ENCODE data around the gene RAPGEF1.

RAPGEF1 gene

DNA sequence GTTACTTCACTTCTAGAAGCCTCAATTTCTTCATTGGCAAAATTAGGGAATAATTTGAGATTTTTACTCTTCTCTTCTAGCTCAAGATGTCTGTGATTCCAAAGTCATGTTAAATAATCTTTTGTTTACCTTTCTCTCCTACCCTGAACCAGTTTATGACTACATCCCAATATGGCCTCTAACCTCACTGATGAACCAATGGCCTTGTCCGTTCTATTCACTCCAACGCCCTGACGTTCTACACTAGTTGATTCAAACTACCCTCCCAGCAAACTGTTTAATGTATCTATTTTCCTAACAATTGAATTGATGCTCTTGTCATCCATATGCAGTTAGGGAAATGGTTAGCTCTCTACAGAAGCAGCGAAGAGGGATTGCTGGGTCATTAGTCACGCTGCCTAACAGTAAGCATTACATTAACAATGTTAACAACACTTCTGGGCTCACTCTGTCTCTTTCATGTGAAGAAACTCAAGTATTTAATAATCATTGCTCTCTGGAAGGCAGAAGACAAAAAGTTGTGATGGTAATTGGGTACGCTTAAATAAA, 38.0 kb downstream of the RAPGEF1 start:
- H3K4me3 ChIP-seq (ENCODE audit: low read depth, low read length), result no peak overlapping the region
- no peak for TF ChIP-seq MYC (IDR thresholded peaks at IDR 0.05; ENCODE audit: low read depth, low read length)
- no peak for TF ChIP-seq POLR2A (IDR thresholded peaks at IDR 0.05; ENCODE audit: extremely low read depth, insufficient read length)
- TF ChIP-seq MAX (IDR thresholded peaks at IDR 0.05; ENCODE audit: low read depth, low read length), result no peak
- no peak for TF ChIP-seq CTCF (IDR thresholded peaks at IDR 0.05; ENCODE audit: low read depth, low read length)
- no peak for DNase-seq (ENCODE audit: low read depth)

DNA sequence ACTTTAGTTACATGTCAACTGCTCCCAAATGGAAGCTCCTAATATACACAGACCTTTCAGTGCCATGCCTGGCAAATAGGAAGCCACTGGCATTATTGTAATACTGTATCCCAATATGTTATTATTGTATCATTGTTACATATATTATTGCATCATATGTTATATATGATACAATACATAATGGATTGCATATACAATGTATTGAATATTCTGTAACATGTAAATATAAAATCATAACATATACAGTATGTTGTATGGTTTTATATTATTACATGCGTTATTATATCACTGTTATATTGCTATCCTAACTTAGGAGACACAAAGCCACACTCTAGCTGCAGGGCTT, 38.5 kb downstream of the RAPGEF1 start:
- no peak for DNase-seq (ENCODE audit: low read depth)
- no peak for TF ChIP-seq MAX (IDR thresholded peaks at IDR 0.05; ENCODE audit: low read depth, low read length)
- TF ChIP-seq CTCF (IDR thresholded peaks at IDR 0.05; ENCODE audit: low read depth, low read length), result no peak
- no peak for TF ChIP-seq MYC (IDR thresholded peaks at IDR 0.05; ENCODE audit: low read depth, low read length)
- no peak for TF ChIP-seq POLR2A (IDR thresholded peaks at IDR 0.05; ENCODE audit: extremely low read depth, insufficient read length)
- no peak overlapping the region for H3K4me3 ChIP-seq (ENCODE audit: low read depth, low read length)

GRCh38 chr9:131700765-131701435, 39.0 kb downstream of the RAPGEF1 start:
- no peak overlapping the region for H3K4me3 ChIP-seq (ENCODE audit: low read depth, low read length)
- DNase-seq (ENCODE audit: low read depth), result no peak
- no peak for TF ChIP-seq CTCF (IDR thresholded peaks at IDR 0.05; ENCODE audit: low read depth, low read length)
- TF ChIP-seq MYC (IDR thresholded peaks at IDR 0.05; ENCODE audit: low read depth, low read length), result no peak
- no peak for TF ChIP-seq MAX (IDR thresholded peaks at IDR 0.05; ENCODE audit: low read depth, low read length)
- TF ChIP-seq POLR2A (IDR thresholded peaks at IDR 0.05; ENCODE audit: extremely low read depth, insufficient read length), result no peak

GRCh38 chr9:131700076-131700475, 39.8 kb downstream of the RAPGEF1 start:
- H3K4me3 ChIP-seq (ENCODE audit: low read depth, low read length), result no peak overlapping the region
- no peak for TF ChIP-seq POLR2A (IDR thresholded peaks at IDR 0.05; ENCODE audit: extremely low read depth, insufficient read length)
- no peak for TF ChIP-seq CTCF (IDR thresholded peaks at IDR 0.05; ENCODE audit: low read depth, low read length)
- no peak for TF ChIP-seq MYC (IDR thresholded peaks at IDR 0.05; ENCODE audit: low read depth, low read length)
- TF ChIP-seq MAX (IDR thresholded peaks at IDR 0.05; ENCODE audit: low read depth, low read length), result no peak
- no peak for DNase-seq (ENCODE audit: low read depth)

DNA sequence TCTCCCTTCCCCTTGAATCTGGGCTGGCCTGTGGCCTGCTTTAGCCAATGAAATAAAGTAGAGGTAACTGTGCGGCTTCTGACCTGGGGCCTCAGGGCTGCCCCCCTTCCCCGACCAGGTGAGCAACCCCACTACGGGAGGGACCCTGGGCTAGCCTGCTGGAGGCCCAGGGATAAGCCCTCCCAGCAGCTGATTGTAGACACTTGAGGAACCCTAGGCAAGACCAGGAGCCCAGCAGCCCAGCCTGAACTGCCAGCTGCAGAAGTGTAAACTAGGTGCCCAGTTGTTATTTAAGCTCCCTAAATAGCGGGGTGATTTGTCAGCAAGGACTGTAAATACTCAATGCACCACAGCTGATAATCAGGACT, 41.3 kb downstream of the RAPGEF1 start:
- H3K4me3 ChIP-seq (ENCODE audit: low read depth, low read length), result no peak overlapping the region
- no peak for DNase-seq (ENCODE audit: low read depth)
- no peak for TF ChIP-seq MAX (IDR thresholded peaks at IDR 0.05; ENCODE audit: low read depth, low read length)
- TF ChIP-seq POLR2A (IDR thresholded peaks at IDR 0.05; ENCODE audit: extremely low read depth, insufficient read length), result no peak
- no peak for TF ChIP-seq MYC (IDR thresholded peaks at IDR 0.05; ENCODE audit: low read depth, low read length)
- no peak for TF ChIP-seq CTCF (IDR thresholded peaks at IDR 0.05; ENCODE audit: low read depth, low read length)
